A549 treated with GW870086 at 1 μM for 4 hours (cell line): Measurements from ENCODE around the gene NUDT15. TPM values are rescaled to one million over a fixed set of nuclear protein-coding genes. Genes with fewer than 3 reads are reported as not detected.

Source experiments
- total RNA-seq: library from RNA; stranded (reverse); fragments of 200-300 nt; extraction: Qiagen RNA extraction; gene quantifications from 5 replicates; pipeline ENCODE4 v1.2.3, GENCODE V29; 2022; ENCODE audit warnings: low read depth

NUDT15 gene
- 23.3 to 28.8 TPM (median 26.7 TPM) in 5 replicates for total RNA-seq

DNA sequence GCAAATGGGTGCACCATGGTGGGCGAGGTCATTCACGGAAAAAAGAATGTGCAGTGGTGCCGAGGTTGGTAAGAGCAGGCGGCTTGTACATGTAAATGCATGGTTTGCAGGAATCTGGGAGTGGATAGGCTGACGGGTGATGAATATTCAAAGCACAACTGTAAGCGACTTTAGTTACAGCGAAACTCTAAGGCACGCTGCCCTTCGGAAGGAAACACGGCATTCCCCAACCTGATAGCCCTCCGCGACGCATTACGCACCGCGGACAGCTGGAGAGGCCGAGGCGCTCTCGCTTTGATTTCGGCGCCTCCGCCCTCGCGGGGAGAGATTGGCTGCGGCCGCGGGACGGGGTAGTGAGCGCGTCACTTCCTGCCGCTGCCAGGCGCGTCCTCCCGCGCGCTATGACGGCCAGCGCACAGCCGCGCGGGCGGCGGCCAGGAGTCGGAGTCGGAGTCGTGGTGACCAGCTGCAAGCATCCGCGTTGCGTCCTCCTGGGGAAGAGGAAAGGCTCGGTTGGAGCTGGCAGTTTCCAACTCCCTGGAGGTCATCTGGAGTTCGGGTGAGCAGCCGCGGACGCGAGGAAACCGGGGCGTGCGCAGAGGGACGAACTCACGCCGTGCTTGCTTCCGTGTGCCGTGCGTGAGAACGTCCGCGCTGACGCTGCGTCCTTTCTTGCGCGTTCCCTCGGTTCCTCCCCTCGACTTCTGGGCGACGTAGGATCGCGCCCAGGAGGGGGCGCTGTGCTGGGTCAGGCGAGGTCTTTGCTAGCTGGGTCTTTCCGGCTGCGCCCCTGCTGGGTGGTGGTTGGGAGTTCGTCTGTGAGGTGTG lies at the start of gene NUDT15:
Gene NUDT15, plus strand, starts transcription at position 381 of the 828 bp plus-strand sequence. Its CDS starts 21 bp downstream, at position 402.

DNA sequence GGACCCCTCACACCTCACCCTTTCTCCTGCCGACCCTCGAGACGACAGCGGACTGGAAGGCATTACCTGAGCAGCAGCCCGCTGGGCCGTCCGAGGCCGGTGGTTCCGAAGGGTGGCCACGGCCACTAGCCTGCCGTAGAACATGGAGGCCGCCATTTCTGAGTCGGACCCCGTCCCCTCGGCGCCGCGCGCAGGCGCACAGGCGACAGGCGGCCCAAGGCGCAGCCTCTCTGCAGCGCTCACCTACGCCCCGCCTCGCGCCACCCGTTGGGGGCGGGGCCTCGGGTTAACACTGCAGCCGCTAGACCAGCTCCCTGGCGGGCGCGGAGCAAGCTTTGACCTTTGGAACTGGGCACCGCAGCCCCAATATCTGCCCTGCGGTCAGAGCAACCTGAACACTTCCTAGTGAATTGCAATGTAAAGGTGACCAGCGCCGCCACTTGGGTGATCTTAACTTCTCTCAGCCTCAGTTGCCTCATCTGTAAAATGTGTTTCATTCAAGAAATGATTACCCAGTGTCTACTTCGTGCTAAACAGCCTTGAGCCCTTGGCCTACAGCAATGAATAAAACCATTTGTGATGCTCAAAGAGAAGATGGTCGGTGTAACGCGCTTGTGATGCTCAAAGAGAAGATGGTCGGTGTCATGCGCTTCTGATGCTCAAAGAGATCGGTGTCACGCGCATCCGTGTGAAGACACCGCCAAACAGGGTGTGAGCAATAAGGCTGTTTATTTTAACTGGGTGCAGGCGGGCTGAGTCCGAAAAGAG lies 36.2 kb upstream of the NUDT15 start, which contains the start of gene SUCLA2:
Gene SUCLA2, minus strand, starts transcription at position 160 of the 768 bp plus-strand sequence. Its CDS starts 4 bp downstream, at position 156.

DNA sequence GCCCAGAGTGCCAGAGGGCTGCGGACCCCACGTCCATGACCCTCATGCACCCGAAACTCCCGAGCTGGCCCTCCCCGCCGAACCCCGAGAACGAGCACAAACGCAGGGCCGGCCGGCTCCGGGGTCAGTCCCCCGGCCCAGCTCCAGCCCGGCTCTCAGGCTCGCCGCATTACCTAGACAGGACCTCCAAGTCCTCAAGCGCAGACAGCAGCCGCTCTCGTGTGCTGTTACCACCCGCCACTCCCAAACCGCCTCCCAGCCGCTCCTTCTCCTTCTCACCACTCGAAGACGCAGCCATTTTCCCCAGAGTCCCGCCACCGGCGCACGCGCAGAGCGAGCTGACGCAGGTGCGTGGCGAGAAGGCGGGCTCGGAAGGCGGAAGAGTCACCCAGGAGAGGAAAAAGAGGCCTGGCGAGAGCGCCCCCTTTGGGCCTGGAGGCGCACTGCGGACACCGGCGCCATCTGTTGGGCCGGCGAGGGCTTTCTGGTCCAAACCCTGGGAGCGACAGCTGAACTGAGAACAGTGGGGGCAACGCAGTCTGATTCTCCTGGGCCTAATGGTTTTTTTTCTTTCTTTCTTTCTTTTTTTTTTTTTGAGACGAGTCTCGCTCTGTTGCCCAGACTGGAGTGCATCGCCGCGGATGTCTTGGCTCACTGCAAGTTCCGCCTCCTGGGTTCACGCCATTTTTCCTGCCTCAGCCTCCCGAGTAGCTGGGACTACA lies 57.4 kb downstream of the NUDT15 start, which contains the start of gene MED4:
Gene MED4, minus strand, starts transcription at position 324 of the 722 bp plus-strand sequence. Its CDS starts 26 bp downstream, at position 298.

Other genes with a start within 250 kb of the NUDT15 start
- 27.4 to 32.1 TPM (median 29.5 TPM) in 5 replicates for gene SUCLA2, start 36.5 kb upstream of the NUDT15 start, total RNA-seq
- gene MED4, start 57.4 kb downstream of the NUDT15 start, total RNA-seq, result 35.6 to 46.8 TPM (median 37.7 TPM) in 5 replicates
- gene ITM2B, start 195.5 kb downstream of the NUDT15 start, total RNA-seq, result 112 to 175 TPM (median 168 TPM) in 5 replicates